ENCODE data around the gene FAM53B.

- TF ChIP-seq CTCF (conservative IDR thresholded peaks at IDR 0.05; ENCODE audit: low read length), result no peak
- TF ChIP-seq EZH2phosphoT487 (IDR thresholded peaks at IDR 0.05; ENCODE audit: borderline replicate concordance, low read depth, low read length), result no peak
These were observed 63.1 kb downstream of the FAM53B start for GRCh38 chr10:124681091-124681490.
